Right lobe of liver (tissue), 6 donors: ENCODE measurements around the gene OST4. TPM values are rescaled to one million over a fixed set of nuclear protein-coding genes. Genes with fewer than 3 reads are reported as not detected.
A peak's percentile ranks its signal among the peaks of the same experiment; 100 is the strongest.

Experiments used
- ATAC-seq, 4 donors: fragments of 200-7000 bp; cut with Tn5 transposase; one replicate each; pipeline ENCODE4 v1.9.1; 2020; ENCODE audit warnings: mild to moderate bottlenecking in 4 of 4, moderate library complexity in 4 of 4
- DNase-seq, 3 donors: peaks; one replicate each; pipeline ENCODE4 v3.0.0-alpha.2; 2020
- H3K27ac ChIP-seq, 3 donors: fragments of 200-600 bp; one replicate each; pipeline ENCODE4 v1.8.0; 2022
- H3K27me3 ChIP-seq, 2 donors: fragments of 200-600 bp; one replicate each; pipeline ENCODE4 v1.8.0; 2022
- H3K36me3 ChIP-seq, 4 donors: fragments of 200-600 bp; sonication (generic) in 1 of 4; one replicate each; pipeline versions ENCODE4 v1.5.1 to v1.8.0; 2017 to 2022; ENCODE audit warnings: control low read depth in 1 of 4
- H3K4me1 ChIP-seq, 4 donors: fragments of 200-600 bp; sonication (generic) in 1 of 4; one replicate each; pipeline versions ENCODE4 v1.5.1 to v1.8.0; 2017 to 2022; ENCODE audit warnings: control low read depth in 1 of 4
- H3K4me3 ChIP-seq, 3 donors: fragments of 200-600 bp; one replicate each; pipeline ENCODE4 v1.8.0; 2022
- H3K9me3 ChIP-seq, 4 donors: fragments of 200-600 bp; sonication (generic) in 1 of 4; one replicate each; pipeline versions ENCODE4 v1.5.1 to v1.8.0; 2017 to 2022; ENCODE audit warnings: control low read depth in 1 of 4
- POLR2A ChIP-seq: fragments of 450-650 bp; IDR thresholded peaks from one replicate; pipeline ENCODE4 v1.6.1; 2017; ENCODE audit warnings: antibody characterized with exemption, mild to moderate bottlenecking
- WGBS: methylation state at CpG from one replicate; pipeline ENCODE4 v1.1.6; 2018; ENCODE audit warnings: low coverage, low lambda C conversion rate; ENCODE audit not compliant: insufficient coverage; ENCODE audit errors: missing lambda C conversion rate; 5-methylcytosine and 5-hydroxymethylcytosine counted together
- intact Hi-C, 2 donors: fragments of 100-400 bp; cut with DNase I; formaldehyde crosslinking; loops; one replicate each; pipeline versions ENCODE4 v1.11.2 to v1.14.1; 2022
- total RNA-seq, 6 experiments: library from RNA; depleted of rRNA in 2 of 6; stranded (reverse); fragments of >200 nt in 2 of 6; fragmentation: NEBNext Ultra II Directional in 3 of 6; extraction: Animal tissue kit (Norgen Biotek cat#: 25700) in 3 of 6; gene quantifications; one replicate each; pipeline versions ENCODE4 v1.1.0 to v1.2.4, GENCODE V29; 2016 to 2023
- TF ChIP-seq, protein P1 (sequence below), 4 donors: fragments of 200-600 bp in 3 of 4; fragments of 450-650 bp in 1 of 4; IDR thresholded peaks; one replicate each; pipeline versions ENCODE4 v1.5.1 to v1.8.0; 2016 to 2022; ENCODE audit warnings: antibody characterized with exemption in 4 of 4, mild to moderate bottlenecking in 2 of 4
- donor health status: DM: no; HTN: yes; CAD: no.
- donor health status: DM: no; HTN: no; CAD: no.
- donor health status: DM: no; HTN: no; CAD: no.
- donor health status: DM: no; HTN: yes; CAD: no.
- donor health status: DM: no; HTN: yes; CAD: no.

OST4 gene
- total RNA-seq, 6 experiments from 2014 or later, result 144 to 182 (median 161) TPM

- intact Hi-C loops, result no loop called here
- WGBS, result under 1% methylated on average over 30 of the region's 67 CpGs
- peak; percentile 75 to 85 (median 80) for ATAC-seq
- Histone ChIP-seq H3K9me3 (no peaks in the 10 kb centered on the region), H3K27me3 (no peaks in the 10 kb centered on the region), H3K4me1 (peaks cover 0 to 9% (median 4%) of the 10 kb centered on the region in 4 donors), H3K36me3 (peaks cover 0 to 6% (median 2%) of the 10 kb centered on the region in 4 donors), H3K4me3 (peak within 1 kb of the TSS; percentile 82 to 92 (median 89)), H3K27ac (peak within 1 kb of the TSS; percentile 57 to 66 (median 62))
- peak; percentile 95 to 96 (median 96) for DNase-seq
- TF ChIP-seq POLR2A, result peak; percentile 52
- TF ChIP-seq, protein P1, sequence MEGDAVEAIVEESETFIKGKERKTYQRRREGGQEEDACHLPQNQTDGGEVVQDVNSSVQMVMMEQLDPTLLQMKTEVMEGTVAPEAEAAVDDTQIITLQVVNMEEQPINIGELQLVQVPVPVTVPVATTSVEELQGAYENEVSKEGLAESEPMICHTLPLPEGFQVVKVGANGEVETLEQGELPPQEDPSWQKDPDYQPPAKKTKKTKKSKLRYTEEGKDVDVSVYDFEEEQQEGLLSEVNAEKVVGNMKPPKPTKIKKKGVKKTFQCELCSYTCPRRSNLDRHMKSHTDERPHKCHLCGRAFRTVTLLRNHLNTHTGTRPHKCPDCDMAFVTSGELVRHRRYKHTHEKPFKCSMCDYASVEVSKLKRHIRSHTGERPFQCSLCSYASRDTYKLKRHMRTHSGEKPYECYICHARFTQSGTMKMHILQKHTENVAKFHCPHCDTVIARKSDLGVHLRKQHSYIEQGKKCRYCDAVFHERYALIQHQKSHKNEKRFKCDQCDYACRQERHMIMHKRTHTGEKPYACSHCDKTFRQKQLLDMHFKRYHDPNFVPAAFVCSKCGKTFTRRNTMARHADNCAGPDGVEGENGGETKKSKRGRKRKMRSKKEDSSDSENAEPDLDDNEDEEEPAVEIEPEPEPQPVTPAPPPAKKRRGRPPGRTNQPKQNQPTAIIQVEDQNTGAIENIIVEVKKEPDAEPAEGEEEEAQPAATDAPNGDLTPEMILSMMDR (IDR thresholded peaks at IDR 0.05), result no peak
Measured at GRCh38 chr2:27050996-27051901, 20.2 kb downstream of the OST4 start, which contains the start of gene AGBL5. Gene AGBL5 (plus strand): TSS chr2:27051668. CDS start chr2:27052959, 1,291 bp downstream.

DNA sequence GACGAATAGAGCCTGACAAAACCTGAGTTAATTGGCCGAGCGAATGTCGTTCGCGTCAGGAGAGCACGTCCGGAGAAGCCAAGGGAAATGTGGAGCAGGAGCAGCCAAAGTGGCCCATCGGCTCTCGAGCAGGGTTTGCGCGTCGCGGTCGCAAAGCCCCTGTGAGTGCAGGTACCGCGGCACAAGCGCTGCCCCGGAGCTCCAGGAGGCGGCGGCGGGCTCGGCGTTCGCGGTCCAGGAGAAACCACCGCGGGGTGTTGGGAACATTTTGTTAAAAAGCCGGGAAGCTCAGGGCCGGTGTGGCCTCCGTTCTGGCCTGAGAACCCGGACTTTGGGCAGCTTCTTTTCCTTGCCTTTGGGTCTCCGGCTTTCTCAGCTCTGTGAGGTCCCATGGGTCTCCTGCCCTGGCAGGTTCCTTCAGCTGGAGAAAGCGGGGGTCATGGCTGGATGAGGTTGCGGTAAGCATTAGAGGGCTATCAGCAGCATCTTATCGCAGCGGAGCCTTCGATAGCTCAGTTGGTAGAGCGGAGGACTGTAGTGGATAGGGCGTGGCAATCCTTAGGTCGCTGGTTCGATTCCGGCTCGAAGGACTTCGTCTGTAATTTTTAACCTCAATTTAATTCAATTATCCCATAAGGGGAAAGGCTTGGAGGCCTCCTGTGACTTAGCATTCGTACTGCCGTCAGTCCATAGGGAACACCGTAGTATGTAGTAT lies 21.0 kb downstream of the OST4 start:
- DNase-seq (peak; percentile 76 to 88 (median 84)), ATAC-seq (peak; percentile 74 to 80 (median 78))
- Histone ChIP-seq H3K9me3 (no peaks in the 10 kb centered on the region), H3K27ac (peak overlapping the region; percentile 57 to 66 (median 62)), H3K4me1 (peaks cover 0 to 9% (median 4%) of the 10 kb centered on the region in 4 donors), H3K36me3 (peaks cover 0 to 2% (median 0%) of the 10 kb centered on the region in 4 donors), H3K27me3 (no peaks in the 10 kb centered on the region), H3K4me3 (peak overlapping the region; percentile 82 to 92 (median 89))
- under 1% methylated on average over 15 of the region's 48 CpGs for WGBS
- TF ChIP-seq POLR2A, result peak; percentile 59
- TF ChIP-seq, protein P1 (IDR thresholded peaks at IDR 0.05), result peak; percentile 21 to 37 (median 29)
- intact Hi-C loops, result no loop called here

GRCh38 chr2:27049422-27050280 lies 21.8 kb downstream of the OST4 start:
- Histone ChIP-seq H3K27me3 (no peaks in the 10 kb centered on the region), H3K9me3 (no peaks in the 10 kb centered on the region), H3K4me1 (peaks cover 0 to 9% (median 4%) of the 10 kb centered on the region in 4 donors), H3K4me3 (peak overlapping the region; percentile 82 to 92 (median 89)), H3K27ac (peak overlapping the region; percentile 57 to 66 (median 62)), H3K36me3 (no peaks in the 10 kb centered on the region)
- ATAC-seq, result peak; percentile 21 to 34 (median 22)
- WGBS, result 21% methylated on average over 27 of the region's 52 CpGs
- TF ChIP-seq POLR2A, result no peak
- TF ChIP-seq, protein P1 (IDR thresholded peaks at IDR 0.05), result no peak
- peak; percentile 62 to 72 (median 70) for DNase-seq
- intact Hi-C loops, result no loop called here
